HepG2 (cell line): ENCODE results near the gene FOXA3. TPM values are rescaled to one million over a fixed set of nuclear protein-coding genes. Genes with fewer than 3 reads are reported as not detected.

Experiments used
- MIER3 ChIP-seq: IDR thresholded peaks from 2 replicates; pipeline ENCODE4 v1.6.1; 2016; ENCODE audit warnings: missing compliant biosample characterization, borderline replicate concordance
- NR2C2 ChIP-seq: sonication (generic); formaldehyde crosslinking; IDR thresholded peaks from 2 replicates; pipeline ENCODE4 v1.4.0; 2020; ENCODE audit warnings: missing genetic modification reagents, mild to moderate bottlenecking, moderate library complexity, borderline replicate concordance
- PAX8 ChIP-seq: sonication (generic); formaldehyde crosslinking; IDR thresholded peaks from 2 replicates; pipeline ENCODE4 v1.8.0; 2022; ENCODE audit warnings: mild to moderate bottlenecking, missing genetic modification reagents, borderline replicate concordance
- STAT5B ChIP-seq: sonication (generic); formaldehyde crosslinking; IDR thresholded peaks from 2 replicates; pipeline ENCODE4 v1.4.0; 2020; ENCODE audit warnings: missing genetic modification reagents
- ZBTB42 ChIP-seq: sonication (generic); formaldehyde crosslinking; IDR thresholded peaks from 2 replicates; pipeline ENCODE4 v1.5.0; 2020; ENCODE audit warnings: mild to moderate bottlenecking, missing genetic modification reagents
- ZNF331 ChIP-seq: sonication (generic); formaldehyde crosslinking; IDR thresholded peaks from 2 replicates; pipeline ENCODE4 v1.4.0; 2020; ENCODE audit warnings: missing genetic modification reagents
- ZNF782 ChIP-seq: sonication (generic); formaldehyde crosslinking; IDR thresholded peaks from 2 replicates; pipeline ENCODE4 v1.4.0; 2020; ENCODE audit warnings: missing genetic modification reagents, mild to moderate bottlenecking, borderline replicate concordance
- polyA plus RNA-seq, 8 experiments: library from polyadenylated mRNA; depleted of rRNA in 3 of 8; stranded (reverse) in 7 of 8; unstranded in 1 of 8; fragments of >200 nt; fragmentation: Illumina TruSeq in 4 of 8; extraction: Trizol in 4 of 8; gene quantifications; 2 replicates each; pipeline versions ENCODE4 v1.2.1 to v1.2.3, GENCODE V29; 2011 to 2016; ENCODE audit warnings: low read depth in 4 of 8, missing spikeins in 1 of 8, mixed read lengths in 1 of 8; ENCODE audit not compliant: insufficient read depth in 1 of 8
- total RNA-seq, 5 experiments: library from RNA; depleted of rRNA; stranded (reverse); fragments of >200 nt; fragmentation: Illumina TruSeq; extraction: Trizol; gene quantifications; 2 replicates each; pipeline ENCODE4 v1.2.3, GENCODE V29; 2016; ENCODE audit warnings: low read depth in 1 of 5
- TF ChIP-seq, protein P1 (sequence below): sonication (generic); formaldehyde crosslinking; conservative IDR thresholded peaks from 2 replicates; pipeline ENCODE4 v1.4.0; 2020; ENCODE audit warnings: missing genetic modification reagents
- TF ChIP-seq, protein P2 (sequence below): sonication (generic); formaldehyde crosslinking; IDR thresholded peaks from 2 replicates; pipeline ENCODE4 v1.4.0; 2020; ENCODE audit warnings: mild to moderate bottlenecking, missing genetic modification reagents, borderline replicate concordance
- TF ChIP-seq, protein P3 (sequence below): sonication (generic); formaldehyde crosslinking; IDR thresholded peaks from 2 replicates; pipeline ENCODE4 v1.8.0; 2022; ENCODE audit warnings: mild to moderate bottlenecking, missing genetic modification reagents
- TF ChIP-seq, protein P4 (sequence below): sonication (generic); formaldehyde crosslinking; IDR thresholded peaks from 2 replicates; pipeline ENCODE4 v1.4.0; 2020; ENCODE audit warnings: missing genetic modification reagents

The FOXA3 gene
- total and polyA plus RNA-seq, 2 of the 13 experiments (the other 11 are each of a cell fraction or from before 2014, with no cell fraction given): 29.8 to 47.6 TPM

DNA sequence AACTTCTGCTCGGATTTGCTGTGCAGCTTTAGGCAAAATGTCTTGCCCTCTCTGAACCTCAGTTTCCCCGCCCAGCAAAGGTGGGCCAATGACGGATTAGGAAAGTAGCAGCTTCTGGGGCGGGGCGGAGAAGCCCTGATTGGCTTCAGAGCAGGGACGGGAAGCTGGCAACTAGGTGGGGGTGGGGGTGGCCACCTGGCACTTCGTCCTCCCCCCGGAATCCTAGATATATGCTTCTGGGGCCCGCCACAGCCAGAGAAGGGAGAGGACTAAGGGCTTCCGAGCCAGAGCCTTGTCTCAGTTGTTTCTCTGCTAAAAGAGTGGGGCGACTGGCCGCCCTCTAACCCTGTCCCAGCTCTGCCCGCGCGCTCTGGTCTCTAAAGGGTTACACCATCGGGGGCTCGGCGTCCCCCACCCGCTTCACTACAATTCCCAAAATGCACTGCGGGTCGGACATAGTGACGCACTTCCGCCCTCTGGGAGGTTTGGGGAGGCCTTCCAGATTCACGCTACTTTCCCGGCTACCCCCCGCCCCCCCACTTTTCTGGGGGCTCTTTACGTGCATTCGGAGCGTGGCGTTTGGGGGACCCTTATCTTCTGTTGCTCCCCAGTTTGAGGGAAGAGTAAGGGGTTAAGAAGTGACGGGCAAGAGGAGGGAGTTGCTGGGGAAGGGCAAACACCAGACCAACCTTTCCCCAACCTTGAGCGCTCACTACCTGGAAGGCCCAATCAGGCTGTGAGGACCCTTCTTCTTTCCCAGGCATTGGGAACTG, 22.5 kb downstream of the FOXA3 start (continued):
- TF ChIP-seq ZBTB42 (CRISPR knock-in tag) (no peak), STAT5B (CRISPR knock-in tag) (no peak), ZNF782 (peak; percentile 77; the same call in 1 of the 2 replicates), MIER3 (CRISPR knock-in tag) (peak; percentile 82; the same call in 1 of the 2 replicates), ZNF331 (CRISPR knock-in tag) (0 out of 2 replicates have a peak, but pooled peaks have one; percentile 30), NR2C2 (CRISPR knock-in tag) (peak; percentile 65), PAX8 (no peak)
- TF ChIP-seq, protein P1, sequence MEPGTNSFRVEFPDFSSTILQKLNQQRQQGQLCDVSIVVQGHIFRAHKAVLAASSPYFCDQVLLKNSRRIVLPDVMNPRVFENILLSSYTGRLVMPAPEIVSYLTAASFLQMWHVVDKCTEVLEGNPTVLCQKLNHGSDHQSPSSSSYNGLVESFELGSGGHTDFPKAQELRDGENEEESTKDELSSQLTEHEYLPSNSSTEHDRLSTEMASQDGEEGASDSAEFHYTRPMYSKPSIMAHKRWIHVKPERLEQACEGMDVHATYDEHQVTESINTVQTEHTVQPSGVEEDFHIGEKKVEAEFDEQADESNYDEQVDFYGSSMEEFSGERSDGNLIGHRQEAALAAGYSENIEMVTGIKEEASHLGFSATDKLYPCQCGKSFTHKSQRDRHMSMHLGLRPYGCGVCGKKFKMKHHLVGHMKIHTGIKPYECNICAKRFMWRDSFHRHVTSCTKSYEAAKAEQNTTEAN (CRISPR knock-in tag): 0 out of 2 replicates have a peak, but pooled peaks have one; percentile 30
- TF ChIP-seq, protein P2, sequence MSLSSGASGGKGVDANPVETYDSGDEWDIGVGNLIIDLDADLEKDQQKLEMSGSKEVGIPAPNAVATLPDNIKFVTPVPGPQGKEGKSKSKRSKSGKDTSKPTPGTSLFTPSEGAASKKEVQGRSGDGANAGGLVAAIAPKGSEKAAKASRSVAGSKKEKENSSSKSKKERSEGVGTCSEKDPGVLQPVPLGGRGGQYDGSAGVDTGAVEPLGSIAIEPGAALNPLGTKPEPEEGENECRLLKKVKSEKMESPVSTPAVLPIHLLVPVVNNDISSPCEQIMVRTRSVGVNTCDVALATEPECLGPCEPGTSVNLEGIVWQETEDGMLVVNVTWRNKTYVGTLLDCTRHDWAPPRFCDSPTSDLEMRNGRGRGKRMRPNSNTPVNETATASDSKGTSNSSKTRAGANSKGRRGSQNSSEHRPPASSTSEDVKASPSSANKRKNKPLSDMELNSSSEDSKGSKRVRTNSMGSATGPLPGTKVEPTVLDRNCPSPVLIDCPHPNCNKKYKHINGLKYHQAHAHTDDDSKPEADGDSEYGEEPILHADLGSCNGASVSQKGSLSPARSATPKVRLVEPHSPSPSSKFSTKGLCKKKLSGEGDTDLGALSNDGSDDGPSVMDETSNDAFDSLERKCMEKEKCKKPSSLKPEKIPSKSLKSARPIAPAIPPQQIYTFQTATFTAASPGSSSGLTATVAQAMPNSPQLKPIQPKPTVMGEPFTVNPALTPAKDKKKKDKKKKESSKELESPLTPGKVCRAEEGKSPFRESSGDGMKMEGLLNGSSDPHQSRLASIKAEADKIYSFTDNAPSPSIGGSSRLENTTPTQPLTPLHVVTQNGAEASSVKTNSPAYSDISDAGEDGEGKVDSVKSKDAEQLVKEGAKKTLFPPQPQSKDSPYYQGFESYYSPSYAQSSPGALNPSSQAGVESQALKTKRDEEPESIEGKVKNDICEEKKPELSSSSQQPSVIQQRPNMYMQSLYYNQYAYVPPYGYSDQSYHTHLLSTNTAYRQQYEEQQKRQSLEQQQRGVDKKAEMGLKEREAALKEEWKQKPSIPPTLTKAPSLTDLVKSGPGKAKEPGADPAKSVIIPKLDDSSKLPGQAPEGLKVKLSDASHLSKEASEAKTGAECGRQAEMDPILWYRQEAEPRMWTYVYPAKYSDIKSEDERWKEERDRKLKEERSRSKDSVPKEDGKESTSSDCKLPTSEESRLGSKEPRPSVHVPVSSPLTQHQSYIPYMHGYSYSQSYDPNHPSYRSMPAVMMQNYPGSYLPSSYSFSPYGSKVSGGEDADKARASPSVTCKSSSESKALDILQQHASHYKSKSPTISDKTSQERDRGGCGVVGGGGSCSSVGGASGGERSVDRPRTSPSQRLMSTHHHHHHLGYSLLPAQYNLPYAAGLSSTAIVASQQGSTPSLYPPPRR (CRISPR knock-in tag): peak; percentile 26; the same call in 1 of the 2 replicates
- TF ChIP-seq, protein P3, sequence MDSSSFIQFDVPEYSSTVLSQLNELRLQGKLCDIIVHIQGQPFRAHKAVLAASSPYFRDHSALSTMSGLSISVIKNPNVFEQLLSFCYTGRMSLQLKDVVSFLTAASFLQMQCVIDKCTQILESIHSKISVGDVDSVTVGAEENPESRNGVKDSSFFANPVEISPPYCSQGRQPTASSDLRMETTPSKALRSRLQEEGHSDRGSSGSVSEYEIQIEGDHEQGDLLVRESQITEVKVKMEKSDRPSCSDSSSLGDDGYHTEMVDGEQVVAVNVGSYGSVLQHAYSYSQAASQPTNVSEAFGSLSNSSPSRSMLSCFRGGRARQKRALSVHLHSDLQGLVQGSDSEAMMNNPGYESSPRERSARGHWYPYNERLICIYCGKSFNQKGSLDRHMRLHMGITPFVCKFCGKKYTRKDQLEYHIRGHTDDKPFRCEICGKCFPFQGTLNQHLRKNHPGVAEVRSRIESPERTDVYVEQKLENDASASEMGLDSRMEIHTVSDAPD (CRISPR knock-in tag): no peak
- TF ChIP-seq, protein P4, sequence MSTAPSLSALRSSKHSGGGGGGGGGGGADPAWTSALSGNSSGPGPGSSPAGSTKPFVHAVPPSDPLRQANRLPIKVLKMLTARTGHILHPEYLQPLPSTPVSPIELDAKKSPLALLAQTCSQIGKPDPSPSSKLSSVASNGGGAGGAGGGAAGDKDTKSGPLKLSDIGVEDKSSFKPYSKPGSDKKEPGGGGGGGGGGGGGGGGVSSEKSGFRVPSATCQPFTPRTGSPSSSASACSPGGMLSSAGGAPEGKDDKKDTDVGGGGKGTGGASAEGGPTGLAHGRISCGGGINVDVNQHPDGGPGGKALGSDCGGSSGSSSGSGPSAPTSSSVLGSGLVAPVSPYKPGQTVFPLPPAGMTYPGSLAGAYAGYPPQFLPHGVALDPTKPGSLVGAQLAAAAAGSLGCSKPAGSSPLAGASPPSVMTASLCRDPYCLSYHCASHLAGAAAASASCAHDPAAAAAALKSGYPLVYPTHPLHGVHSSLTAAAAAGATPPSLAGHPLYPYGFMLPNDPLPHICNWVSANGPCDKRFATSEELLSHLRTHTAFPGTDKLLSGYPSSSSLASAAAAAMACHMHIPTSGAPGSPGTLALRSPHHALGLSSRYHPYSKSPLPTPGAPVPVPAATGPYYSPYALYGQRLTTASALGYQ (CRISPR knock-in tag): 0 out of 2 replicates have a peak, but pooled peaks have one; percentile 22
